Breast epithelium (tissue), 4 donors: Measurements from ENCODE around the gene FBXW8. TPM values are rescaled to one million over a fixed set of nuclear protein-coding genes. Genes with fewer than 3 reads are reported as not detected.

Source experiments
- DNase-seq, 2 donors: peaks; one replicate each; pipeline ENCODE4 v3.0.0-alpha.2; 2019; ENCODE audit warnings: low spot score in 2 of 2
- H3K27ac ChIP-seq, 2 donors: fragments of 200-600 bp; sonication (generic) in 1 of 2; one replicate each; pipeline ENCODE4 v1.5.1; 2016 to 2019; ENCODE audit warnings: mild to moderate bottlenecking in 1 of 2
- H3K27me3 ChIP-seq, 2 donors: fragments of 200-600 bp; sonication (generic) in 1 of 2; one replicate each; pipeline versions ENCODE4 v1.5.1 to v1.6.0; 2017 to 2019; ENCODE audit warnings: control low read depth in 1 of 2, mild to moderate bottlenecking in 1 of 2
- H3K36me3 ChIP-seq: fragments of 200-600 bp; one replicate; pipeline ENCODE4 v1.5.1; 2019
- H3K4me1 ChIP-seq, 2 donors: fragments of 200-600 bp; sonication (generic); one replicate each; pipeline ENCODE4 v1.5.1; 2016 to 2019; ENCODE audit warnings: control low read depth in 1 of 2
- H3K4me3 ChIP-seq, 3 donors: fragments of 200-600 bp; sonication (generic); 1 replicate in 2 of 3; 2 replicates in 1 of 3; pipeline ENCODE4 v1.5.1; 2016 to 2019; ENCODE audit warnings: mild to moderate bottlenecking in 3 of 3, moderate library complexity in 2 of 3
- H3K9me3 ChIP-seq, 2 donors: fragments of 200-600 bp; sonication (generic) in 1 of 2; one replicate each; pipeline ENCODE4 v1.5.1; 2016 to 2019; ENCODE audit warnings: control low read depth in 1 of 2
- CTCF ChIP-seq, 3 donors: fragments of 450-650 bp; IDR thresholded peaks; one replicate each; pipeline ENCODE4 v1.5.1; 2016 to 2017; ENCODE audit warnings: antibody characterized with exemption in 3 of 3, mild to moderate bottlenecking in 3 of 3, moderate library complexity in 3 of 3
- POLR2A ChIP-seq: fragments of 450-650 bp; IDR thresholded peaks from one replicate; pipeline ENCODE4 v1.6.1; 2016; ENCODE audit warnings: antibody characterized with exemption, mild to moderate bottlenecking, moderate library complexity
- POLR2AphosphoS5 ChIP-seq, 3 donors: sonication (generic); formaldehyde crosslinking; IDR thresholded peaks; one replicate each; pipeline ENCODE4 v1.6.1; 2017; ENCODE audit warnings: antibody characterized with exemption in 3 of 3
- intact Hi-C: fragments of 100-400 bp; cut with DNase I; formaldehyde crosslinking; loops from one replicate; pipeline ENCODE4 v1.15.1; 2023; ENCODE audit warnings: low total_unique reads
- total RNA-seq, 3 donors: library from RNA; depleted of rRNA; stranded (reverse); fragments of >200 nt; gene quantifications; one replicate each; pipeline ENCODE4 v1.1.0, GENCODE V29; 2016

The FBXW8 gene
- total RNA-seq, 3 donors from 2014 or later, result 14.9 to 22.3 (median 16.4) TPM

GRCh38 chr12:117034249-117034648 is 123.5 kb downstream of the FBXW8 start:
- Histone ChIP-seq H3K4me1 (no peaks in the 10 kb centered on the region), H3K9me3 (no peaks in the 10 kb centered on the region), H3K36me3 (no peaks in the 10 kb centered on the region), H3K27me3 (no peaks in the 10 kb centered on the region), H3K27ac (peak overlapping the region in 1 of 2 donors; percentile 10), H3K4me3 (no peak overlapping the region)
- DNase-seq, result no peak
- intact Hi-C loops, result no loop called here
- TF ChIP-seq POLR2AphosphoS5 (IDR thresholded peaks at IDR 0.05), result no peak
- no peak for TF ChIP-seq POLR2A
- TF ChIP-seq CTCF (IDR thresholded peaks at IDR 0.05), result no peak

GRCh38 chr12:117034701-117035151 is 124.0 kb downstream of the FBXW8 start:
- Histone ChIP-seq H3K9me3 (no peaks in the 10 kb centered on the region), H3K27me3 (no peaks in the 10 kb centered on the region), H3K27ac (peak overlapping the region in 1 of 2 donors; percentile 10), H3K4me1 (no peaks in the 10 kb centered on the region), H3K36me3 (no peaks in the 10 kb centered on the region), H3K4me3 (no peak overlapping the region)
- no peak for DNase-seq
- intact Hi-C loops, result no loop called here
- TF ChIP-seq CTCF (IDR thresholded peaks at IDR 0.05) (no peak), POLR2AphosphoS5 (IDR thresholded peaks at IDR 0.05) (no peak), POLR2A (no peak)

GRCh38 chr12:117035287-117035686 is 124.5 kb downstream of the FBXW8 start:
- Histone ChIP-seq H3K4me1 (no peaks in the 10 kb centered on the region), H3K4me3 (no peak overlapping the region), H3K27me3 (no peaks in the 10 kb centered on the region), H3K9me3 (no peaks in the 10 kb centered on the region), H3K27ac (no peak overlapping the region), H3K36me3 (no peaks in the 10 kb centered on the region)
- DNase-seq, result no peak
- TF ChIP-seq CTCF (IDR thresholded peaks at IDR 0.05) (no peak), POLR2AphosphoS5 (IDR thresholded peaks at IDR 0.05) (no peak), POLR2A (no peak)
- intact Hi-C loops, result no loop called here

- no peaks in the 10 kb centered on the region for H3K9me3 ChIP-seq
- TF ChIP-seq POLR2A, result no peak
- TF ChIP-seq POLR2AphosphoS5 (IDR thresholded peaks at IDR 0.05), result no peak
- H3K4me3 ChIP-seq, result no peak overlapping the region
- H3K27me3 ChIP-seq, result no peaks in the 10 kb centered on the region
- H3K27ac ChIP-seq, result no peak overlapping the region
- no peak for DNase-seq
- no peaks in the 10 kb centered on the region for H3K36me3 ChIP-seq
- intact Hi-C loops, result no loop called here
- no peaks in the 10 kb centered on the region for H3K4me1 ChIP-seq
Observed at GRCh38 chr12:117036046-117036445, 125.3 kb downstream of the FBXW8 start.

DNA sequence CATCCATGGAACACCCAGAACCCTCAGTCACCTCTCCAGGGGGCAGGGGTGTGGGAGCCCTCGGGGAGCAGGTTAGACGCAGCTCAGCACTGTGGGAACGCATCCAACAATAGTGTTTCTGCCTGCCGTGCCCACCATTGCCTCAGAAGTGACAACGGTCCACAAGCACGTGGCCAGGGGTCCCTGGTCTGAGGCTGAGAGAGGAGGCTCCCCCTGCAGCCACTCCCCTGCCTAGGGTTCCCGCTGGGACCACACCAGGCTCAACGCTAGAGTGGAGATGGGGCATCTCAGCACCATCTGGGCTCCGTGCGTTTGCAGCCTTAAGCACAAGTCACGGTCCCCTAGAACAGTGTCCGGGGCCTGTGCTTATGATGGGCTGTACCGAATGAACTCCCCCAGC is 125.8 kb downstream of the FBXW8 start:
- H3K27me3 ChIP-seq, result no peaks in the 10 kb centered on the region
- H3K27ac ChIP-seq, result no peak overlapping the region
- TF ChIP-seq CTCF (IDR thresholded peaks at IDR 0.05) (no peak), POLR2A (no peak), POLR2AphosphoS5 (IDR thresholded peaks at IDR 0.05) (no peak)
- intact Hi-C loops, result no loop called here
- no peak for DNase-seq
- no peaks in the 10 kb centered on the region for H3K9me3 ChIP-seq
- H3K4me3 ChIP-seq, result no peak overlapping the region
- H3K4me1 ChIP-seq, result no peaks in the 10 kb centered on the region
- H3K36me3 ChIP-seq, result no peaks in the 10 kb centered on the region
